ENCODE data around the gene CLEC16A.

Gene CLEC16A

DNA sequence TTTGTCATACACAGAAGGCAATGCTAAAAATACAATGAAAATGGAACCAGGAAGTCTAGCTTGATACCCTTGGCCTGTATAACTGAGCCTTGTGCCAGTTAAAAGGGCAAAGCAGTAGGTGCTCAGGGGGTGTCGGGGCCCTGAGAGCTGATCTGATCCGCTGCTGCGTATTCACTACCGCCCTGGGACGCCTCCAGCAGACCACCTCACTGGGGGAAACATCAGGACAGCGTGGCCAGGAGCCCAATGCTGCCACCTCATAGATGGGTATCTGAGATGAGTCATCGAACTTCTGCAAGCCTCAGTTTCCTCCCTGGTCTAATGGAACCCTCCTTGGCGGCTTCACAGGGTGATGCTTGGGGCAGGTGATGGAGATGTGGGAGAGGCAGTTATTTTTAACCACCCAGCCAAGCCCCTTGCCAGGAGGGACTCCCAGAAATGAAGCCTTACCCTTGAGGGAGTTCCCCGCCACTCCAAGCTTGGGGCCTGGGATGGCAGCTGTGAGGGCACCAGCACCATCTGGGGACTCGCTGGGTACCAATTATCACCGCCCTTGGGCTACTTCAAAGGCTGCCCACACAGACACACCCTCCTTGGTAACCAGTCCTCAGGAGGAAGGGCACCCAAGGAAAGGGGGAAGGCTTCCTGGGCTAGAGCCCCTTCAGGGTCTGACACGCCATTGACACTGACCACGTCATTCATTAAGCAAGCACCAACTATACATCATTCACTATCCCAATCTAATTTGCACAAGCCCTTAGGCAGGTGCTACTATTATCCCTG lies 9.8 kb upstream of the CLEC16A start:
- Histone ChIP-seq H3K4me1 (ENCODE audit: control insufficient read depth, insufficient read depth, low read length) (no peaks in the 10 kb centered on the region), H3K4me3 (ENCODE audit: low read length) (no peak overlapping the region), H3K9me3 (ENCODE audit: control insufficient read depth, insufficient read depth, low read length) (no peaks in the 10 kb centered on the region), H3K27me3 (ENCODE audit: control insufficient read depth, insufficient read depth, low read length) (no peaks in the 10 kb centered on the region), H3K36me3 (ENCODE audit: control insufficient read depth, insufficient read depth, low read length) (0 out of 2 replicates have a peak, but pooled peaks cover 4% of the 10 kb centered on the region), H3K27ac (ENCODE audit: low read length) (no peak overlapping the region)
- no CpG with 5 or more reads among the region's 13 CpGs for WGBS (ENCODE audit: insufficient coverage, insufficient read length)
- no peak for DNase-seq (ENCODE audit: low read depth, low spot score)

- DNase-seq (ENCODE audit: low read depth, low spot score), result no peak
- Histone ChIP-seq H3K27ac (ENCODE audit: low read length) (no peak overlapping the region), H3K4me1 (ENCODE audit: control insufficient read depth, insufficient read depth, low read length) (peaks cover under 1% of the 10 kb centered on the region; the same call in 1 of the 2 replicates), H3K4me3 (ENCODE audit: low read length) (no peak overlapping the region), H3K9me3 (ENCODE audit: control insufficient read depth, insufficient read depth, low read length) (no peaks in the 10 kb centered on the region), H3K36me3 (ENCODE audit: control insufficient read depth, insufficient read depth, low read length) (0 out of 2 replicates have a peak, but pooled peaks cover 4% of the 10 kb centered on the region), H3K27me3 (ENCODE audit: control insufficient read depth, insufficient read depth, low read length) (no peaks in the 10 kb centered on the region)
- whole genome bisulfite sequencing (ENCODE audit: insufficient coverage, insufficient read length), result no CpG with 5 or more reads among the region's 7 CpGs
Measured at GRCh38 chr16:10935226-10935915, 9.0 kb upstream of the CLEC16A start.

- H3K36me3 ChIP-seq (ENCODE audit: control insufficient read depth, insufficient read depth, low read length), result 0 out of 2 replicates have a peak, but pooled peaks cover 4% of the 10 kb centered on the region
- WGBS (ENCODE audit: insufficient coverage, insufficient read length), result no CpG with 5 or more reads among the region's 8 CpGs
- no peaks in the 10 kb centered on the region for H3K27me3 ChIP-seq (ENCODE audit: control insufficient read depth, insufficient read depth, low read length)
- no peaks in the 10 kb centered on the region for H3K9me3 ChIP-seq (ENCODE audit: control insufficient read depth, insufficient read depth, low read length)
- H3K27ac ChIP-seq (ENCODE audit: low read length), result no peak overlapping the region
- no peak overlapping the region for H3K4me3 ChIP-seq (ENCODE audit: low read length)
- no peak for DNase-seq (ENCODE audit: low read depth, low spot score)
- peaks cover 3% of the 10 kb centered on the region; the same call in 1 of the 2 replicates for H3K4me1 ChIP-seq (ENCODE audit: control insufficient read depth, insufficient read depth, low read length)
Measured at GRCh38 chr16:10936272-10936984, 7.9 kb upstream of the CLEC16A start.

GRCh38 chr16:10937068-10937859 lies 7.1 kb upstream of the CLEC16A start:
- no CpG with 5 or more reads among the region's 11 CpGs for WGBS (ENCODE audit: insufficient coverage, insufficient read length)
- no peak overlapping the region for H3K4me3 ChIP-seq (ENCODE audit: low read length)

GRCh38 chr16:10938321-10938720 lies 6.0 kb upstream of the CLEC16A start:
- no peak overlapping the region for H3K27ac ChIP-seq (ENCODE audit: low read length)
- H3K27me3 ChIP-seq (ENCODE audit: control insufficient read depth, insufficient read depth, low read length), result no peaks in the 10 kb centered on the region
- H3K4me1 ChIP-seq (ENCODE audit: control insufficient read depth, insufficient read depth, low read length), result peaks cover 3% of the 10 kb centered on the region; the same call in 1 of the 2 replicates
- no peak overlapping the region for H3K4me3 ChIP-seq (ENCODE audit: low read length)
- H3K36me3 ChIP-seq (ENCODE audit: control insufficient read depth, insufficient read depth, low read length), result no peaks in the 10 kb centered on the region
- no peaks in the 10 kb centered on the region for H3K9me3 ChIP-seq (ENCODE audit: control insufficient read depth, insufficient read depth, low read length)
- DNase-seq (ENCODE audit: low read depth, low spot score), result no peak
- WGBS (ENCODE audit: insufficient coverage, insufficient read length), result no CpG with 5 or more reads among the region's 7 CpGs

More at GRCh38 chr16:10937068-10937859, 7.1 kb upstream of the CLEC16A start:
- Histone ChIP-seq H3K9me3 (ENCODE audit: control insufficient read depth, insufficient read depth, low read length) (no peaks in the 10 kb centered on the region), H3K36me3 (ENCODE audit: control insufficient read depth, insufficient read depth, low read length) (0 out of 2 replicates have a peak, but pooled peaks cover under 1% of the 10 kb centered on the region), H3K27ac (ENCODE audit: low read length) (no peak overlapping the region), H3K4me1 (ENCODE audit: control insufficient read depth, insufficient read depth, low read length) (peaks cover 3% of the 10 kb centered on the region; the same call in 1 of the 2 replicates), H3K27me3 (ENCODE audit: control insufficient read depth, insufficient read depth, low read length) (no peaks in the 10 kb centered on the region)
- DNase-seq (ENCODE audit: low read depth, low spot score), result no peak

- Histone ChIP-seq H3K9me3 (ENCODE audit: control insufficient read depth, insufficient read depth, low read length) (no peaks in the 10 kb centered on the region), H3K4me3 (ENCODE audit: low read length) (no peak overlapping the region), H3K4me1 (ENCODE audit: control insufficient read depth, insufficient read depth, low read length) (peaks cover 3% of the 10 kb centered on the region; the same call in 1 of the 2 replicates), H3K27ac (ENCODE audit: low read length) (no peak overlapping the region), H3K36me3 (ENCODE audit: control insufficient read depth, insufficient read depth, low read length) (no peaks in the 10 kb centered on the region), H3K27me3 (ENCODE audit: control insufficient read depth, insufficient read depth, low read length) (no peaks in the 10 kb centered on the region)
- no CpG with 5 or more reads among the region's 7 CpGs for WGBS (ENCODE audit: insufficient coverage, insufficient read length)
- DNase-seq (ENCODE audit: low read depth, low spot score), result no peak
Measured at GRCh38 chr16:10938796-10939648, 5.3 kb upstream of the CLEC16A start.

- no peaks in the 10 kb centered on the region for H3K9me3 ChIP-seq (ENCODE audit: control insufficient read depth, insufficient read depth, low read length)
- H3K4me1 ChIP-seq (ENCODE audit: control insufficient read depth, insufficient read depth, low read length), result peaks cover 3% of the 10 kb centered on the region; the same call in 1 of the 2 replicates
- no peak overlapping the region for H3K4me3 ChIP-seq (ENCODE audit: low read length)
- H3K27ac ChIP-seq (ENCODE audit: low read length), result no peak overlapping the region
- DNase-seq (ENCODE audit: low read depth, low spot score), result no peak
- WGBS (ENCODE audit: insufficient coverage, insufficient read length), result no CpG with 5 or more reads among the region's 7 CpGs
- H3K36me3 ChIP-seq (ENCODE audit: control insufficient read depth, insufficient read depth, low read length), result no peaks in the 10 kb centered on the region
- no peaks in the 10 kb centered on the region for H3K27me3 ChIP-seq (ENCODE audit: control insufficient read depth, insufficient read depth, low read length)
Measured at GRCh38 chr16:10939649-10940234, 4.6 kb upstream of the CLEC16A start.

DNA sequence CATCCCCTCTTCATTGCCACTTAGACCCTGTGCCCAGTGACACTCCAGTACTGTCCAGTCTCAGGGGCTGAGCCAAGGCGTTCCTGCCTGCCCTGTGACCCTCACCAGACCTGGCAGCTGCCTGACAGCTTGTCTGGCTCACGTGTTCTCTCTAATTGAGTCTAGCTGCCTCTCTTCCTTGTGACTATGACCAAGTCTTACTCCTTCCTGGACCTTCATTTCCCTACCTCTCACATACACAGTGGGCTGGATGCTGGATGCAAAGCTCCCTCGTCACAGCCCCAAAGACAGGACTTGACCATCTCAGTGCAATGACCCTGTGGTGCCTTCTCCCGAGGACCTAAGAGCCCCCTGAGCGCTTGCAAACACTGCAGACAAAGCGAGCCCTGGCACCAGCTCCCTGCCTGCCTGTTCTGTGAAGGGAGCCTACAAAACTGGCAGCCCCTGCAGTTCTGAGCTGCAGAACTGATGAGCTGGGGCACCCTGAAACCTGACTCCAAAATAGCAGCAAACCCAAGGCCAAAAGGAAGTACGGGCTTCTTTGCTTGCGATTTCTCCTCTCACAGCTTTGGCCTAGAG lies 3.8 kb upstream of the CLEC16A start:
- Histone ChIP-seq H3K27ac (ENCODE audit: low read length) (no peak overlapping the region), H3K27me3 (ENCODE audit: control insufficient read depth, insufficient read depth, low read length) (no peaks in the 10 kb centered on the region), H3K4me3 (ENCODE audit: low read length) (no peak overlapping the region; the same call in 1 of the 2 replicates), H3K36me3 (ENCODE audit: control insufficient read depth, insufficient read depth, low read length) (no peaks in the 10 kb centered on the region), H3K4me1 (ENCODE audit: control insufficient read depth, insufficient read depth, low read length) (peaks cover 4% of the 10 kb centered on the region; the same call in 1 of the 2 replicates), H3K9me3 (ENCODE audit: control insufficient read depth, insufficient read depth, low read length) (no peaks in the 10 kb centered on the region)
- DNase-seq (ENCODE audit: low read depth, low spot score), result no peak
- no CpG with 5 or more reads among the region's 8 CpGs for WGBS (ENCODE audit: insufficient coverage, insufficient read length)
